H1 (cell line): ENCODE data around the gene FCER1A.

ENCODE experiments used
- EZH2 ChIP-seq: fragments of 200-600 bp; sonication (generic); IDR thresholded peaks from 2 replicates; pipeline ENCODE4 v1.7.1; 2012; ENCODE audit warnings: low read depth, mild to moderate bottlenecking, moderate library complexity, low read length, inconsistent platforms; ENCODE audit not compliant: severe bottlenecking
- HDAC2 ChIP-seq, 2 experiments: fragments of 300-600 bp in 1 of 2; sonication (generic) in 1 of 2; IDR thresholded peaks; 2 replicates each; pipeline ENCODE4 v1.6.1; 2011 to 2012; ENCODE audit warnings: low read depth in 2 of 2, low read length in 2 of 2, mild to moderate bottlenecking in 2 of 2, moderate library complexity in 2 of 2, borderline replicate concordance in 1 of 2, inconsistent platforms in 1 of 2
- JUND ChIP-seq: IDR thresholded peaks from 2 replicates; pipeline ENCODE4 v1.6.1; 2011; ENCODE audit warnings: mild to moderate bottlenecking, improper control_type of control experiment, low read length
- POLR2A ChIP-seq, 2 experiments: IDR thresholded peaks; 1 replicate in 1 of 2; 2 replicates in 1 of 2; pipeline ENCODE4 v1.6.1; 2011; ENCODE audit warnings: low read depth in 2 of 2, low read length in 2 of 2, mild to moderate bottlenecking in 2 of 2; ENCODE audit errors: control extremely low read depth in 1 of 2
- RAD21 ChIP-seq, 2 experiments: IDR thresholded peaks in 1 of 2; conservative IDR thresholded peaks in 1 of 2; 2 replicates each; pipeline ENCODE4 v1.6.1; 2011; ENCODE audit warnings: low read depth in 2 of 2, low read length in 2 of 2, improper control_type of control experiment in 1 of 2, inconsistent platforms in 1 of 2, mild to moderate bottlenecking in 1 of 2, moderate library complexity in 1 of 2
- YY1 ChIP-seq: IDR thresholded peaks from 2 replicates; pipeline ENCODE4 v1.6.1; 2011; ENCODE audit warnings: low read depth, mild to moderate bottlenecking, low read length
- TF ChIP-seq, protein P1 (sequence below), 3 experiments: IDR thresholded peaks; 1 replicate in 2 of 3; 2 replicates in 1 of 3; pipeline versions ENCODE4 v1.5.1 to v1.6.1; 2011; ENCODE audit warnings: low read length in 3 of 3, mild to moderate bottlenecking in 3 of 3, inconsistent platforms in 2 of 3, low read depth in 1 of 3, moderate library complexity in 1 of 3; ENCODE audit not compliant: insufficient read depth in 1 of 3; ENCODE audit errors: control extremely low read depth in 1 of 3
- TF ChIP-seq, protein P2 (sequence below): IDR thresholded peaks from 2 replicates; pipeline ENCODE4 v1.6.1; 2011; ENCODE audit warnings: low read depth, mild to moderate bottlenecking, low read length; ENCODE audit not compliant: insufficient read depth

DNA sequence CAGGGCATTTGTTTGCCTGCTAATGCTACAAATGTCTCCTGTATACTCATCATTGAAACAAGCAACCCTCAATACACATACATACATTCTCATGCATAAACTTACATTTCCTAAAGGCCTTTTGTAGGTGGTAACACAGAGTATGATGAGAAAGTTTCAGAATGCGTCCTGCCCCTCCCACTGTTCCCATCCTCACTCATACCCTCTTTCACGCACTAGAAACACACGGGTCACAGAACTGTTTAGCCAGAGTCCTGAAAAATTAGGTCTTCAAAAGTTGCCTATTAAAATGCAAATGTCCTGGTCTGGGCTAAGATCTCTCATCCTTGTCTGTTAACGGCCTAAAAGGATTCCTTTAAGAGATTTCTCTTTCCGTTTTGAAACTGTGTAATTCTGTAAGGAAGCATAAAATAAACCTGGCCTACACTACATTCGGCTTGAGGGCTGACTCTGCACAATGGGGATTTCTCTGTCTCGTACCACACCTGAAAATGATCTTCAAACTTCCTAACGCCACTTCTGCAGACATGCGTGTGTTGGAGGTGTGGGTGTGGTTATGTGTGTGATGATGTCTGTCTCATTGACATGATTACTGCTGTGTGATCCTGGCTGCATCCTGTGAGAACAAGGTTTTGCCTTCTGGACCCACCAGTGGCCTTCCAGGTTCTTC, 5.3 kb upstream of the FCER1A start:
- TF ChIP-seq, protein P1, sequence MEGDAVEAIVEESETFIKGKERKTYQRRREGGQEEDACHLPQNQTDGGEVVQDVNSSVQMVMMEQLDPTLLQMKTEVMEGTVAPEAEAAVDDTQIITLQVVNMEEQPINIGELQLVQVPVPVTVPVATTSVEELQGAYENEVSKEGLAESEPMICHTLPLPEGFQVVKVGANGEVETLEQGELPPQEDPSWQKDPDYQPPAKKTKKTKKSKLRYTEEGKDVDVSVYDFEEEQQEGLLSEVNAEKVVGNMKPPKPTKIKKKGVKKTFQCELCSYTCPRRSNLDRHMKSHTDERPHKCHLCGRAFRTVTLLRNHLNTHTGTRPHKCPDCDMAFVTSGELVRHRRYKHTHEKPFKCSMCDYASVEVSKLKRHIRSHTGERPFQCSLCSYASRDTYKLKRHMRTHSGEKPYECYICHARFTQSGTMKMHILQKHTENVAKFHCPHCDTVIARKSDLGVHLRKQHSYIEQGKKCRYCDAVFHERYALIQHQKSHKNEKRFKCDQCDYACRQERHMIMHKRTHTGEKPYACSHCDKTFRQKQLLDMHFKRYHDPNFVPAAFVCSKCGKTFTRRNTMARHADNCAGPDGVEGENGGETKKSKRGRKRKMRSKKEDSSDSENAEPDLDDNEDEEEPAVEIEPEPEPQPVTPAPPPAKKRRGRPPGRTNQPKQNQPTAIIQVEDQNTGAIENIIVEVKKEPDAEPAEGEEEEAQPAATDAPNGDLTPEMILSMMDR (IDR thresholded peaks at IDR 0.05; ENCODE audit: control extremely low read depth in 1 of 3, insufficient read depth in 1 of 3, low read depth in 1 of 3, low read length in 3 of 3): no peak
- TF ChIP-seq POLR2A (IDR thresholded peaks at IDR 0.05; ENCODE audit: control extremely low read depth in 1 of 2, low read depth in 2 of 2, low read length in 2 of 2) (no peak), EZH2 (no peak), HDAC2 (IDR thresholded peaks at IDR 0.05; ENCODE audit: borderline replicate concordance in 1 of 2, low read depth in 2 of 2, low read length in 2 of 2) (no peak), RAD21 (IDR thresholded peaks at IDR 0.05 in 1 of 2, conservative IDR thresholded peaks at IDR 0.05 in 1 of 2; ENCODE audit: low read depth in 2 of 2, low read length in 2 of 2) (no peak), JUND (no peak), YY1 (no peak)
- TF ChIP-seq, protein P2, sequence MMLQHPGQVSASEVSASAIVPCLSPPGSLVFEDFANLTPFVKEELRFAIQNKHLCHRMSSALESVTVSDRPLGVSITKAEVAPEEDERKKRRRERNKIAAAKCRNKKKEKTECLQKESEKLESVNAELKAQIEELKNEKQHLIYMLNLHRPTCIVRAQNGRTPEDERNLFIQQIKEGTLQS: no peak
